Fibroblast of skin of right quadriceps (primary cell): ENCODE results near the gene BORCS5.
"Not testable (repeated sequence)": the region's sequence is repeated elsewhere in the genome, so short reads cannot be mapped to it uniquely, and the experiment has no call there.

Source experiments
- DNase-seq: peaks from one replicate; pipeline ENCODE4 v3.0.0-alpha.2; 2013

BORCS5 gene

GRCh38 chr12:12491606-12492005, 134.7 kb downstream of the BORCS5 start:
- DNase-seq = no peak

GRCh38 chr12:12492547-12492946, 135.7 kb downstream of the BORCS5 start:
- no peak for DNase-seq

GRCh38 chr12:12495536-12495935, 138.7 kb downstream of the BORCS5 start:
- no peak for DNase-seq

- DNase-seq = no peak
These were observed 141.3 kb downstream of the BORCS5 start for GRCh38 chr12:12498210-12498609.

GRCh38 chr12:12499909-12500604, 143.2 kb downstream of the BORCS5 start:
- no peak for DNase-seq

- no peak for DNase-seq
These were observed 144.2 kb downstream of the BORCS5 start for GRCh38 chr12:12501121-12501520.

- DNase-seq = not testable (repeated sequence)
These were observed 145.4 kb downstream of the BORCS5 start for GRCh38 chr12:12502130-12502814.

GRCh38 chr12:12502815-12503151, 145.9 kb downstream of the BORCS5 start:
- no peak for DNase-seq

GRCh38 chr12:12503384-12504078, 146.7 kb downstream of the BORCS5 start:
- DNase-seq = no peak

GRCh38 chr12:12505544-12506495, 148.9 kb downstream of the BORCS5 start:
- DNase-seq = peak; percentile 83

GRCh38 chr12:12506496-12506890, 149.6 kb downstream of the BORCS5 start:
- DNase-seq = peak; percentile 31

- DNase-seq = no peak
These were observed 150.2 kb downstream of the BORCS5 start for GRCh38 chr12:12507121-12507520.

GRCh38 chr12:12508612-12509011, 151.7 kb downstream of the BORCS5 start:
- DNase-seq = peak; percentile 49

- DNase-seq = peak; percentile 83
These were observed 153.3 kb downstream of the BORCS5 start for GRCh38 chr12:12510141-12510540.

- DNase-seq = no peak
These were observed 153.7 kb downstream of the BORCS5 start for GRCh38 chr12:12510551-12510950.

- no peak for DNase-seq
These were observed 154.3 kb downstream of the BORCS5 start for GRCh38 chr12:12511021-12511783.

- DNase-seq = no peak
These were observed 155.2 kb downstream of the BORCS5 start for GRCh38 chr12:12511895-12512711.

GRCh38 chr12:12513416-12514006, 156.6 kb downstream of the BORCS5 start:
- no peak for DNase-seq

GRCh38 chr12:12518464-12518845, 161.6 kb downstream of the BORCS5 start:
- no peak for DNase-seq

GRCh38 chr12:12518919-12519318, 162.0 kb downstream of the BORCS5 start:
- peak; percentile 18 for DNase-seq
